GM10248 (cell line): ENCODE measurements around the gene SIN3A.

Source experiments
- CTCF ChIA-PET: fragments of 300-600 bp; sonication (Branson Sonifier 250); formaldehyde crosslinking; extraction: SDS; loops from one replicate; lab custom pipeline; 2021; ENCODE audit warnings: antibody characterized with exemption; lab: Yijun Ruan, JAX
- POLR2A ChIA-PET: fragments of 350-650 bp; sonication (Branson Sonifier 250); formaldehyde crosslinking; extraction: SDS; loops from one replicate; lab custom pipeline; 2020; ENCODE audit warnings: antibody characterized with exemption; lab: Yijun Ruan, JAX
- DNase-seq: peaks from one replicate; pipeline ENCODE4 v3.0.0; 2012; ENCODE audit errors: extremely low spot score
- TF ChIP-seq, protein P1 (sequence below): IDR thresholded peaks from 2 replicates; pipeline ENCODE4 v1.5.1; 2012; ENCODE audit warnings: mild to moderate bottlenecking, low read depth; ENCODE audit errors: extremely low read depth, missing control alignments, control extremely low read depth

The SIN3A gene

DNA sequence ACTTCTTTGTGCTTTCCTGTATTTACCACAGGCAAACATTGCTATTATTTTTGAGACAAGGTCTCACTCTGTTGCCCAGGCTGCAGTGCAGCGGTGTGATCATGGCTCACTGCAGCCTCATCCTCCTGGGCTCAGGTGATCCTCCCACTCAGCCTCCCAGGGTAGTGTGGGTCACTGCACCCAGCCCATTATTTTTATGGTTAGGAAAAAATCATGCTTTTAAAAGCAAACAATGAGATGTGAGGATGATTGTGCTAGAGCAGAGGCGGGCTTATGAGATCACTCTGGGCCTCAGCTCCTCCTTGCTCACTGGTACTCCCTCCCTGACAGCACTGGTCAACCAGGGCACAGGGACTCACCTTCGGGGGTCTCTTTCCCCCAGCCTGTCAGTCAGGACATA lies 85.3 kb downstream of the SIN3A start:
- DNase-seq, result no peak
- POLR2A ChIA-PET, result no interaction called here
- CTCF ChIA-PET, result interaction anchor here (1.0 to 4.5 kb wide), 6 partner anchors 12 to 316 kb away, joined by 3 to 47 read pairs (median 18); partner anchors contain the start of genes IMP3, SIN3A and SNX33
- TF ChIP-seq, protein P1, sequence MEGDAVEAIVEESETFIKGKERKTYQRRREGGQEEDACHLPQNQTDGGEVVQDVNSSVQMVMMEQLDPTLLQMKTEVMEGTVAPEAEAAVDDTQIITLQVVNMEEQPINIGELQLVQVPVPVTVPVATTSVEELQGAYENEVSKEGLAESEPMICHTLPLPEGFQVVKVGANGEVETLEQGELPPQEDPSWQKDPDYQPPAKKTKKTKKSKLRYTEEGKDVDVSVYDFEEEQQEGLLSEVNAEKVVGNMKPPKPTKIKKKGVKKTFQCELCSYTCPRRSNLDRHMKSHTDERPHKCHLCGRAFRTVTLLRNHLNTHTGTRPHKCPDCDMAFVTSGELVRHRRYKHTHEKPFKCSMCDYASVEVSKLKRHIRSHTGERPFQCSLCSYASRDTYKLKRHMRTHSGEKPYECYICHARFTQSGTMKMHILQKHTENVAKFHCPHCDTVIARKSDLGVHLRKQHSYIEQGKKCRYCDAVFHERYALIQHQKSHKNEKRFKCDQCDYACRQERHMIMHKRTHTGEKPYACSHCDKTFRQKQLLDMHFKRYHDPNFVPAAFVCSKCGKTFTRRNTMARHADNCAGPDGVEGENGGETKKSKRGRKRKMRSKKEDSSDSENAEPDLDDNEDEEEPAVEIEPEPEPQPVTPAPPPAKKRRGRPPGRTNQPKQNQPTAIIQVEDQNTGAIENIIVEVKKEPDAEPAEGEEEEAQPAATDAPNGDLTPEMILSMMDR, result no peak

DNA sequence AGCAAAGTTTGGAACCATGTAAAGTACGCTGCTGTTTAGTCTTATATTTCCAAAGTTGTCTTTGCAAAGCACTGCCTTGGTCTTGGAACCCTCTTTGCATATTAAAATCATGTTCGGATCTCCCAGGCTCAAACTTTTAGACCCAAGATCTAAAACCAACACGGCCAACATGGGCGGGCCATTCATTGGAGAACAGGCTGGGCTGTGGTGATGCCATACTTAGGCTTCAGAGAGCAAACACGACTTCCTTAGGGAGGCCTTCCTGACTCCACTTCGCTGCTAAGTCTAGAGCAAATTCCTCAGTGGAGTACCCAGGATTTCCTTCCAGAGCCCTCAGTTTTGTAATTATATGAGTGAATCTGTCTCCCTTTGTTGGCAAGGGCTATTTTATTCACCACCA lies 86.6 kb downstream of the SIN3A start:
- ChIA-PET CTCF (no interaction called here), POLR2A (no interaction called here)

DNA sequence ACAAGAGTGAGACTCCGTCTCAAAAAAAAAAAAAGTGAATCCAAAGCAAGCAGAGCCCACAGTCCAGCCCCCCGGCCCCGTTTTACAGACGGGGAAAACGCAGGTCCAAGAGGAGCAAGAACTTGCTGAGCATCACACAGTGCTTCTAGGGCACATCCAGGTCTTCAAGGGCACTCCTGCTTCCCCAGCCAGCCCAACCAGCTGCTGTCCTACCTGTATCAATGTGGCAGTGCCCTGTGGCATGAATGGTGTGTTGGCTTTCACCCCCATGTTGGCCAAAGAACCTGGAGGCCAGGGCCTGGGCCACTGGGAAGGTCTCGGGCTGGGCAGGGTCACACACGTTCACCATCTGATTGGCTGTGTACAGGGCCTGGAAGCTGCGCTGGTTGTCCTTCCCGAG lies 87.7 kb downstream of the SIN3A start:
- no peak for DNase-seq
- ChIA-PET CTCF (no interaction called here), POLR2A (no interaction called here)
- TF ChIP-seq, protein P1, result no peak

More for the DNA sequence above, 86.6 kb downstream of the SIN3A start:
- TF ChIP-seq, protein P1, result no peak
- no peak for DNase-seq

DNA sequence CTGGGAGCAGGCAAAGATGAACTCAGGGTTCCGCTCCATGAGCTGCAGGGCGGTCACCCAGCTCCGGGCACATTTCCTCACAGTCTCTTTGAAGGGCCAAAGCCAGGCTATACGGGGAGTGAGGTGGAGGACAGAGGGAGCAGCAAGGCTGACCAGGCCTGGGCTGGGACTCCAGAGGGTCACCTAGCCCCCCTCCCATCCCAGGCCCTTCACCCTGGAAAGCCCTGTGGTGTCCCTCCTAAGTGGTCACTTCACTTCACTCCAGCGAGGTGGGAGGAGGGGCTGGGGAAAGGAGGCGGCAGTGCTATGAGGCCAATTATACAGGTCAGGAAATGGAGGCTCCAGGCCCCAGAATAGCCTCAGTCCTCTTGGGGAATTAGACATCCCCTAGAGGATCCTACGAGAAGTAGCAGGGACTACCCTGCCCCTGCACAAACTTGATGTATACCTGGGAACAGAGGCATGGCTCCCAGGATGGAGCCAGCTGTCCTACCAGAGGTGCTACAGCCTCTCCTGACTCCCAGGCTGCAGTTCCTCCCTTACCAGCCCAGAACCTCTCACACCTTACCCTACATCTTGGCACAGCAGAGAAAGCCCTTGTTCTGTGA lies 88.7 kb downstream of the SIN3A start:
- CTCF ChIA-PET, result interaction anchor here (0.7 kb wide), 1 partner anchor 9 kb away, joined by 3 read pairs; no protein-coding TSS in a partner anchor
- TF ChIP-seq, protein P1, result no peak
- no peak for DNase-seq
- POLR2A ChIA-PET, result no interaction called here

DNA sequence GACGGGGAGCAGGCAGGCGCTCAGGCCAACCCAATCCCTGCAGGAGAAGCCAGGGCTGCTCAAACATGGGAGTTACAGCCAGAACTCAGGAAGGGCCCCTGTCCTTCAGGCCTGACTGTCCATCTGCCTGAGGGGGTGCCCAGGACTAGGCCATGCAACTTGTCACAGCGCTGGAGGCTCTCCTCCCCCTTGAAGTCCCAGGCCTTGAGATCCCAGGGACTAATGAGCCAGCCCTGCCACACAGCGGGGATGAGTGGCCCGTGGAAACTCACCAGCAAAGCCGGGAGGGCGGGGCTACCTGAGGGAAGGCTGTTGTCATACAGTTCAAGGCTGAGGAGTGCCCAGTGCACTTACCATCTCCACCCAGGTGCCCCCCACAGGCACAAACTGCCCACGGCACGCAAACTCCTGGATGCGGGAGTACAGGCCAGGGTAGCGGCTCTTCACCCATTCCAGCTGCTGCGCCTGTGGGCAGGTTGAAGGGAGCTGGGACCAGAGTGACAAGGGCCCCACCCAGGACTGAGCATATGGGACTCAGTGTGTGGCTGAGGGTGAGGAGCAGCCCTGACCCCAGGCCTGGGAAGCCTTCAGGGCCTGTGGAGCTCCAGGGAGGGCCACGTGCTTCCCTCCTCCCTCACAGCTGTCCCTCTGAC lies 89.4 kb downstream of the SIN3A start:
- CTCF ChIA-PET, result interaction anchor here (0.7 kb wide), 1 partner anchor 8 kb away, joined by 3 read pairs; no protein-coding TSS in a partner anchor
- DNase-seq, result no peak
- POLR2A ChIA-PET, result no interaction called here
- TF ChIP-seq, protein P1, result no peak

DNA sequence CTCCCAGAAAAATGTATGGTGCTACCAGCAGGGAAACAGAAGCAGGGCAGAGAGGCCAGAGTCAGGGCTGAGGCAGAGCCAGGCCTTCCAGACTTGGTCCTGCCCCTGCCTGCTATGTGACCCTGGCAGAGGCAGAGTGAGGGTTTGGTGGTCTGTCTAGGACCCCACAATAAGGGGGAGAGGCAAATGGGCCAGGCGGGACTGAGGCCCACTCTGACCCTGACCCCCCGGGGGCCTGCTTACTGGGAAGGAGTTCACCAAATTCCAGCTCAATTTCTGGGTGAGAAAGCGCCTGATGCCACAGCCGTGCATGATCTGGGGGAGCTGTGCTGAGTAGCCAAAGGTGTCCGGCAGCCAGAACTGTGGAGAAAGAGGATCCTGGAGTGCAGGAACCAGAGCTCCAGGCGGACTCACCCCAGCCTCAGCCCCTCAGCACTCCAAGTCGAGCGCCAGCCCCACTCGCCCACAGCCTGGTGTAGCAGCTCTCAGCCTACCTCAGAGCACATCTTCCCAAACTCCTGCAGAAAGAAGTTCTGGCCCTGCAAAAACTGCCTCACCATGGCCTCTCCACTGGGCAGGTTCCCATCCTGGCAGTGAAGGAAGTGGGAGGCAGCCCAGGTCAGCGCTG lies 90.0 kb downstream of the SIN3A start:
- TF ChIP-seq, protein P1, result no peak
- POLR2A ChIA-PET, result no interaction called here
- CTCF ChIA-PET, result no interaction called here
- DNase-seq, result no peak
